GM12864 (cell line): ENCODE results near the gene TRIP11.
A peak's percentile ranks its signal among the peaks of the same experiment; 100 is the strongest.

Experiments
- DNase-seq: peaks from one replicate; pipeline ENCODE4 v3.0.0-alpha.2; 2011; ENCODE audit warnings: low read depth
- H3K4me3 ChIP-seq: 2 replicates; pipeline ENCODE4 v1.5.1; 2011; ENCODE audit warnings: mild to moderate bottlenecking, low read depth, low read length, control low read depth
- CTCF ChIP-seq: IDR thresholded peaks from 2 replicates; pipeline ENCODE4 v1.5.1; 2011; ENCODE audit warnings: low read depth, mild to moderate bottlenecking, moderate library complexity, low read length, control low read depth, inconsistent platforms; ENCODE audit errors: missing control alignments

The TRIP11 gene

GRCh38 chr14:92009604-92010003 is 30.3 kb downstream of the TRIP11 start:
- no peak for TF ChIP-seq CTCF
- no peak overlapping the region for H3K4me3 ChIP-seq
- DNase-seq: no peak

- no peak for TF ChIP-seq CTCF
- H3K4me3 ChIP-seq: no peak overlapping the region
- no peak for DNase-seq
Measured at GRCh38 chr14:92005019-92005418, 34.8 kb downstream of the TRIP11 start.

DNA sequence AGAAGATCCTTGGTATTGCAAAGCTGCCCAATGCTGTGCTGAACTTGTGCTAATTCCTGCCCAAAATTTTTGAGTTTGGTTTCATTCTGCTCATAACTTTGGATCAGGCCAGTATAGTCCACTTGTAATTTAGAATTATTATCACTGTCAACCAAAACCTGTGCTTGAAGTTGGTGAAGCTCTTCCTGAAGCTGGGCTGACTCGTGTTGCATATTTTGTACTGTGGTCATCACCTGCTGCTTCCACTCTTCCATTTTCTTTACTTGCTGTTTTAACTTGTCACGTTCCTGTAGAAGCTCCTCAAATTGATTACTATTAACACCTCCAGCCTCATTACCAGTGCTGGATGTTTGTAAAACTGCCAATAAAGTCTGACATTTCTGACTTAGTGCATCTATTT is 35.8 kb downstream of the TRIP11 start:
- TF ChIP-seq CTCF: no peak
- no peak for DNase-seq
- no peak overlapping the region for H3K4me3 ChIP-seq

DNA sequence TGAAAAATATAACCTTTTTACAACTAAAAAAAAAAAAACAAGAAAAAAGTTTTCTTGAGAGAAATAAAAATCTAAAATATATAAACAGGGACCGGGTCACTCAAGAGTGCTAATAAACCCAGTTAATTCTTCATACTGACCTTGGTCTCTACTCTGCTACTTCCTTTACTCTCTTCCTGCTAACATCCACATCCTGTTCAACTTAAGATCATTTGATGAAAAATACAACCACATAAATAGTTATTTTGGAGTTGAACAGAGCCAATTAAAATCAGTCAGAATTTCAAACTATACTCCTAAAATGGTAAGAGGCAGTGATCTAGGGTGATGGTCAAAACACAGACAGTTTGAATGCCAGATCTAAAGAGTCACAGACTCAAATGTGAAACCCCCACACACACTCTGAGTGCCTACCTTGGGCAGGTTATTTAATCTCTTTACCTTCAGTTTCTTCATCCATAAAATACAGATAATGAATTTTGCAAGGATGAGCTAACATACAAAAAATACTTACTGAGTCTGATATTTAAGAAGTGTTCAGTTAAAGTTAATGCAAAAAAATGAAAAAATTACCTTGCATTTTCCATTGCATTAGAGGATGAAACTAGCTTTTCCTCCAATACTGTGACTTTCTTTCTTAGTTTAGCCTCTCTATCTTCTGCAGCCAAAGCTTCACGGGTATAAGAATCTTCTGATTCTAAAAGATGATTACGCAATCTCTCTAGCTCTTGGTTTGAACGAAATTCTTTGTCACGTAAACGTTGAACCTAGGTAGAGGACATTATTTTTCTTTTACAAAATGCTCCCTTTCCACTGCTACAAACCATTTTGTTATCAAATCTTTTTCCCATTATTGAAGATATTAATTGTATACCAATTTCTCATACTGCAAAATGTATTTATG is 40.9 kb downstream of the TRIP11 start:
- no peak overlapping the region for H3K4me3 ChIP-seq
- no peak for TF ChIP-seq CTCF
- no peak for DNase-seq

DNA sequence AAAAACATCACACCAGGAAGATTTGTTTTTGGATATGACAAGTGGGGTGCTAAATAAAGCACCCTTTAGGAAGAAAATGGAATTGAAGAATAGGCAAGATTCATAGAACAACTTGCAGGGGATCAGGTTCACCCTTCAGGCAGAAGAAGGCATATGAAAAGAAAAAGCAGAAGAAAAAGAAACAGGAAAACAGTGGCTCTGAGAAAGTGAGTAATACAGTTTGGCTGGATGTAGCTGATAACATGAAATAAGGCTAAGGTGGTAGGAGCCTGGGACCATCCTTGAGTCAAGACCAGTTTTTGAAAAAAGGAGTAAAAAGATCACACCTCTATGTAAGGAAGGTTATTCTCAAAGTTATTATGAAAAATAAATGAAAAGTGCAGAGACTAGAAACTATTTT is 42.4 kb downstream of the TRIP11 start:
- TF ChIP-seq CTCF: no peak
- H3K4me3 ChIP-seq: no peak overlapping the region
- no peak for DNase-seq

- DNase-seq: peak; percentile 5
- H3K4me3 ChIP-seq: no peak overlapping the region
- peak; percentile 60 for TF ChIP-seq CTCF
Measured at GRCh38 chr14:91996948-91997371, 42.9 kb downstream of the TRIP11 start.

DNA sequence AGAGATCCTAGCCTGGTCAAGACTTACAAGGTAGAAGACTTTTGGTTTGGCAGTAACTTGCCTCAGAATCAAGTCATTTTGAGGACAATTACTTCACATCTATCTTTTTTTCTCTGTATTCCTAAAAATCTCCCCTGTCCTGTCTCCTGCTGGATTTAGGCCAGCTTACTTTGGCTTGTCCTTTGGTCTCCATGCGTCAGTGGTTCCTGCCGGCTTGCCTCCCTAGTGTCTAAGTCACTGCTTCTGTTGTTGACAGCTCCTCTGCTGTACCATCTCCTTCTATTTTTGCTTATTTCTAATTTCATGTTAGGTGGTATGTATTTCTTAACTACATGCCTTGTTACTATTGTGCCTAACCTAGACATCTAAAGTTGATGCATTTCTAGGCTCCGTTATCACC is 52.7 kb downstream of the TRIP11 start:
- no peak overlapping the region for H3K4me3 ChIP-seq
- TF ChIP-seq CTCF: no peak
- no peak for DNase-seq
